Hematopoietic multipotent progenitor cell (in vitro differentiated cells): ENCODE data around the gene CALML6. TPM values are rescaled to one million over a fixed set of nuclear protein-coding genes. Genes with fewer than 3 reads are reported as not detected.

ENCODE experiments used
- DNase-seq, 3 donors: peaks; one replicate each; pipeline ENCODE4 v3.0.0-alpha.2; 2011 to 2015; ENCODE audit warnings: low read depth in 2 of 3, low spot score in 2 of 3
- total RNA-seq: library from RNA; depleted of rRNA; stranded (reverse); fragments of >200 nt; gene quantifications from one replicate; pipeline ENCODE4 v1.2.3, GENCODE V29; 2012

The CALML6 gene
- total RNA-seq, 1 donor, result 0.27 TPM

DNA sequence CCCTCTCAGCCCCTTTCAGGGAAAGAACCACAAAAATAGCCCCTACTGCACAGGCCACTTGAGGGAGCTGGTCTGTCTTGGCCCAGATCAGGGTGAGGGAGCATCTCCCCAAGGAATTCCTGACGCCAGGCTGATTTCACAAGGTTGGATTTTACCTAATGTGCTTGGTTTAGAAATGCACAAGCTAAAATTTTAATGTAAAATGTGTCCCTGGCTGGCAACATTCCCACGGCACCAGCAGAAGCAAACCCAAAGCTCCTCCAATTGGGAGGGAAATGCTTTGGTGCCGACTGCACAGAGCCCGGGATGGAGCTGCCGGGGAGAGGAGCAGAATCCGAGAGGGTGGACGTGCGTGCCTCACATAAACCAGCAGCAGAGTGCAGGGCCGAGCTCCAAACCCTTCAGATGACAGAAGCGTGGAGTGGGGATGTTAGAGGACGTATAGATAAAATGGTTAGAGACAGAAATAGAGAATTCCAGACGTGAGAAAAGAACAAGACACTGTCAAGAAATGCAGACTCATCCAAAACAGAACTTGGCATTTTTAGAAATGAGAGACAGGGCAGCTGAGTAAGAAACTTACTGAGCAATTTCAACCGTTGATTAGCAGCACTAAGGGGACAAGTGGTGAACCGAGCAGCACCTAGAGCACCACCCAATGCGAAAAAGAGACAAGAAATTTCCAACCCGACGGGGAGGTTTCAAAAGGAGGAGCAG lies 45.6 kb downstream of the CALML6 start:
- DNase-seq, result no peak

DNA sequence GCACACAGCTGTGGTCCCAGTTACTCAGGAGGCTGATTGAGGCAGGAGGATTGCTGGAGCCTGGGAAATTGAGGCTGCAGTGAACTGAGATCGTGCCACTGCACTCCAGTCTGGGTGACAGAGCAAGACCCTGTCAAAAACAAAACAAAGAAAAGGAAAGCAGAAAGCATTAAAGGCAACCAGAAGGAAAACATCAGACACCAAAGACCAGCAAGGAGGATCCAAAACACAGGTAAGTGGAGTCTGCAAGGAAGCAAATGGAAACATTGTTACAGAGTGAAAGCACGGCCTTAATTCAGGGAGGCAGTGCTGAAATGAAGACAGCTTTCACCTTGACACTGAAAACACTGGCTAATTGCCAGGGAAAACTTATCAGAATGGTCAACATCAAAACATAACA lies 47.7 kb downstream of the CALML6 start:
- DNase-seq, result no peak

- DNase-seq, result no peak
Measured at GRCh38 chr1:1963570-1963969, 48.5 kb downstream of the CALML6 start.

GRCh38 chr1:1964811-1965210 lies 49.8 kb downstream of the CALML6 start:
- no peak for DNase-seq

GRCh38 chr1:1965546-1965945 lies 50.5 kb downstream of the CALML6 start:
- no peak for DNase-seq

GRCh38 chr1:1966071-1966740 lies 51.1 kb downstream of the CALML6 start:
- DNase-seq, result no peak

Other genes with a start within 250 kb of the CALML6 start
- gene SLC35E2B, start 222.5 kb upstream of the CALML6 start, total RNA-seq, result 61.9 TPM
- gene CDK11A, start 190.9 kb upstream of the CALML6 start, total RNA-seq, result 26.9 TPM
- gene NADK, start 136.8 kb upstream of the CALML6 start, total RNA-seq, result 25.9 TPM
- 106 TPM for gene GNB1, start 24.2 kb upstream of the CALML6 start, total RNA-seq
- 0.27 TPM for gene TMEM52, start 4.0 kb downstream of the CALML6 start, total RNA-seq
- not detected for gene CFAP74, start 88.5 kb downstream of the CALML6 start, total RNA-seq
- gene GABRD, start 104.1 kb downstream of the CALML6 start, total RNA-seq, result 0.27 TPM
- gene PRKCZ, start 135.2 kb downstream of the CALML6 start, total RNA-seq, result 24.8 TPM